ENCODE results near the gene FBXL13.
A peak's percentile ranks its signal among the peaks of the same experiment; 100 is the strongest.
"Not testable (repeated sequence)": the region's sequence is repeated elsewhere in the genome, so short reads cannot be mapped to it uniquely, and the experiment has no call there.

FBXL13 gene

GRCh38 chr7:103074519-103075336 is at the start of gene FBXL13, which contains the start of gene ARMC10:
FBXL13 (minus strand) TSS chr7:103074796.
ARMC10 (plus strand) TSS chr7:103075140; CDS start chr7:103075273, 133 bp downstream.
- peak; percentile 90 for DNase-seq

GRCh38 chr7:103123529-103123928 is 48.9 kb upstream of the FBXL13 start:
- DNase-seq: no peak

GRCh38 chr7:103121641-103122040 is 47.0 kb upstream of the FBXL13 start:
- DNase-seq: no peak

DNA sequence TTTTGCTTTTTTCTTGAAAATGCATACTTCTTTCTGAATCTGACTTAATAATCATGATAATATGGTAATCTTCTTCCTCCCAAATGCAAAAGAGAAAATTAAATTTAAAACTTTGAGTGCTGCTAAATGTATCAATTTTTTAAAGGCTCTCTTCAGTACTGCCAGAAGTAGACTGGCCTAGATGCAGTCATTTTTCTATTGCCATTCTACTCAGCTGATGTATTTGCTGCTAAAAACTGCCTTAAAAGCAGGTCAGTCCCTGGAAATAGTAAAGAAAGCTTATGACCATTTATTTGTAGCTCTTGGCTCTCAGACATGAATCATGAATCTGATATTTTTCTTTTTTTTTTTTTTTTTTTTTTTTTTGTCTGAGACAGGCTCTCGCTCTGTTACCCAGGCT is 45.8 kb upstream of the FBXL13 start:
- no peak for DNase-seq

DNA sequence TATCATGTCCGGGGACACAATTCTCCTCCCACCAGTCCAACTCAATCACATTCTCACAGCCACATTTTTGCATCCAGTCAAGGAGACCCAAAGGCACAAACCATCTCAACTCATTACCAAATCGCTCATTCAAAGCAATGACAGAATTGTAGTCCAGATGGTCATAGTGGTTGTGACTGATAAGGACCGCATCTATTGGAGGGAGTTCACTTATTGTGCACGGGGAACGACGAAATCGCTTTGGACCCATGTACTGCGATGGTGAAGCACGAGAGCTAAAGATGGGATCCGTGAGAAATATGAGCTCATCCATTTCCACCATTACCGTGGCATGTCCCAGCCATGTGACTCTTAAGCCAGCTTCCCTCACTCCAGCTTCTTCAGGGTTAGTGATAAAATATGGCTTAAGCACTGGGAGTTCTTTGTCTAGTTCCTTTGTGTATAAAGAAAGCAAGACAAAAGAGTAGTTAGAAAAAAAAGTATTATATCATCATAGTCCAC is 45.2 kb upstream of the FBXL13 start:
- no peak for DNase-seq

DNA sequence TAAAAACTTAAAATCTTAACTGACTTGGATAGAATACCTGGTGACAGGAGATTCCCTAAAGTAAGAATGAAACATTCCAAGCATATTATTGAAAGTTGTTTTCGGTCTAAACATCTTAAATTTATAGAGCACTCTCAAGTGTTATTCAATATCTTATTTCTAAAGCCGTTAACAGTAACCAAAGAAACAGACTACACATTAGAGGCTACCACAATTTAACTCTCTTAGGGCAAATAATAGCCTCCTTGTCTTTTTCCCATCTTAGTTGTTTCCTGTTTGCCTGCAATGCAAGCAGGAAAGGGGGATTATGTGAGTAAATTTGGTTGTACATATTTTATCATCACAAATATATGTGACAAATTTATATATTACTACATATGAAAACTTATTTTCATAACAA is 42.9 kb upstream of the FBXL13 start:
- DNase-seq: no peak

GRCh38 chr7:103116991-103117390 is 42.4 kb upstream of the FBXL13 start:
- DNase-seq: no peak

DNA sequence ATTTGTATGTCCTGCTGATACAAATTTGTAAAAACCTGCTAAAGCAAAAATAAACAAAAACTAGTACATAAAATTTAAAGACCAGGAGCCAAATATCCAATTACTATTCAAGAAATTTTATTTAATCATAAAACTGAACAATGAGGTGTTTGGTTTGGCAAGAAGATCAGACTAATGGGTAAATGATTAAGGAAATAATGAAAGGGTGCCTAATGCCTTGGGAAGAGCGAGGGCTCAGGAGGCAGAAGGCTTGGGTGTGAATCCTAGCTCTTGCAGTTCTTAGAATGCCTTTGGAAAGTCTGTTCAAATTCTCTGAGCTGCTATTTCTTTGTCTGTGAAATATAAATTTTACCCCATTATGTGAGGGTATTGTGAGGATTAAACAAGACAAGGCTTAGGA is 41.9 kb upstream of the FBXL13 start:
- DNase-seq: peak; percentile 48

DNA sequence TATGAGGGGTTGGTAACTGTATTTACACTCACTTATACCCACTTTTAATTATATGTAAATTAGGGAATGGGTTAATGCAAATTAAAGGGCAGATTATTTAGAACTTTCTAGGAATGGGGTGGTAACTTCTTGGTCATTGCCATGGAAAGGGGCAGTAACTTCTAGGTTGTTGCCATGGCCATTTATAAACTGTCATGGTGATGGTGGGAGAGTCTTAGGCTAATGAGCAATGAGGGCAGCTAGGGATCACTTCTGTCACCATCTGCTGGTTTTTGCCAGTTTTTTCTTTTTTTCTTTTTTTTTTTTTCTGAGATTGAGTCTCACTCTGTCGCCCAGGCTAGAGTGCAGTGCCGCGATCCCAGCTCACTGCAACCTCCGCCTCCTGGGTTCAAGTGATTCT is 41.2 kb upstream of the FBXL13 start:
- DNase-seq: no peak

GRCh38 chr7:103114576-103115008 is 40.0 kb upstream of the FBXL13 start:
- DNase-seq: no peak

GRCh38 chr7:103113164-103113563 is 38.6 kb upstream of the FBXL13 start:
- DNase-seq: peak; percentile 85

DNA sequence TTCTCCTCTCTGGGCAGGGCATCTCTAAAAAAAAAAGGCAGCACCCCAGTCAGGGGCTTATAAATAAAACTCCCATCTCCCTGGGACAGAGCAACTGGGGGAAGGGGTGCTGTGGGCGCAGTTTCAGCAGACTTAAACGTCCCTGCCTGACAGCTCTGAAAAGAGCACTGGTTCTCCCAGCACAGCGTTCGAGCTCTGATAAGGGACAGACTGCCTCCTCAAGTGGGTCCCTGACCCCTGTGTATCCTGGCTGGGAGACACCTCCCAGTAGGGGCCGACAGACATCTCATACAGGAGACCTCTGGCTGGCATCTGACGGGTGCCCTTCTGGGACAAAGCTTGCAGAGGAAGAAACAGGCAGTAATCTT is 32.1 kb upstream of the FBXL13 start:
- not testable (repeated sequence) for DNase-seq

- no peak for DNase-seq
These were observed 31.6 kb upstream of the FBXL13 start for GRCh38 chr7:103106005-103106702.

DNA sequence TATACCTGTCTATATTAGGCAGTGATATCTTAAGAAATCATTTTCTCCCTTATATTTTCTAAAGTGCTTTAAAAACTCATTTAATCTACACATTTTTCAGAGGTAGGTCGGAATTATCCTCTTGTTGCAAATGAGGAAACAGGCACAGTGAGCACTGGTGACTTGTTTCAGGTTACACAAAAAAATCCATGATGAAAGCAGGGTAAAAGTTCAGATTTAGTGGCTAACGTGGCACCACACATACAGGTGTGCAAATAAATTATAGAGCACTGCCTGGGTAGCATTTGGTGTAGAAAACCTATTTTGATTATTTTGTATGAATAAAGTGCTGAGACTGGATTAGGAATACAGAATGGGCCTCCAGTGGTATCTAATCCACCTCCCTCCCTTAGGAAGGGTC is 26.9 kb upstream of the FBXL13 start:
- no peak for DNase-seq

DNA sequence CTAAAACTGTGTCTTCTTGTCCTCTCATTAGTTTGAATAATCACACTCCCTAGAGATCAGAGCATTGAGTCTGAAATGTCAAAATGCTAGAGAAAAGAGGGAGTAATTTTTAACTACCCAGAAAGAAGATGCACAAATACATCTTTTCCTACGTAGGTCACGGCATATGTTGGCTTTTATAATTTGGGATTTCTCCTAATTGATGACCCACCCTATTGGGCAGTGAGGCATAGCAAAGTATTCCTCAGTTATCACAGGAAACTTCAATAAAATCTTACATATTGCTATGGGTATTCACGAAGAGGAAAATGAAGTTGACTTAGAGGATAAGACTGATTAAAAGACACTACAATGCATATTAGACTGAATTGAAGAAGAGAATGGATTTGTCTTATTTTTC is 25.8 kb upstream of the FBXL13 start:
- DNase-seq: no peak

GRCh38 chr7:103097041-103097440 is 22.4 kb upstream of the FBXL13 start:
- no peak for DNase-seq

DNA sequence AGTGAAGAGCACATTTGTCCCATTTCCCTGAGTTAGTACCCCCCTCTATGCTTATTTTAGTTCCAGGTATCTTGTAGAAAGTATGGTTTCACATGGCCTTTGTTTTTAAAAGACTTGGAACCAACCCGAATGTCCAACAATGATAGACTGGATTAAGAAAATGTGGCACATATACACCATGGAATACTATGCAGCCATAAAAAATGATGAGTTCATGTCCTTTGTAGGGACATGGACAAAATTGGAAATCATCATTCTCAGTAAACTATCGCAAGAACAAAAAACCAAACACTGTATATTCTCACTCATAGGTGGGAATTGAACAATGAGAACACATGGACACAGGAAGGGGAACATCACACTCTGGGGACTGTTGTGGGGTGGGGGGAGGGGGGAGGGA is 21.0 kb upstream of the FBXL13 start:
- DNase-seq: not testable (repeated sequence)

GRCh38 chr7:103094102-103094501 is 19.5 kb upstream of the FBXL13 start:
- DNase-seq: no peak

DNA sequence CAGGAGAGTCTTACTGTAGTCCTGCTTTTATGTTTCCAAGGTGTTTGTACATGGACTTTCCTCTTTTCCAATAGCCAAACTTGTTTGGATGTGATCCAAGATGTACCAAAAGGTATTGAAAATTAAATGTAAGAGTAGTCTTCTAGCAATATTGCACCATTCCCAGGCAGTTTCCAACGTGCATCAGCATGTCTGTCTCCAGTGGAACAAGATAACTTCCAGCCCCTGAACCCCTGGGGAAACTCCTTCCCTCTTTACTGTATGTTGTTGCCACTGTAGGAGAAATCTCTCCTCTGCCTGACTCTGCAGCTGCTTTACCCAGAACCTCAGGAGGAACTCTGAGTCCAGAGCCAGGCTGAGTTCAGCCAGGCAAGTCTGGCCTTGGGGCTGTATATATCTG is 18.8 kb upstream of the FBXL13 start:
- no peak for DNase-seq

GRCh38 chr7:103092321-103092720 is 17.7 kb upstream of the FBXL13 start:
- not testable (repeated sequence) for DNase-seq

DNA sequence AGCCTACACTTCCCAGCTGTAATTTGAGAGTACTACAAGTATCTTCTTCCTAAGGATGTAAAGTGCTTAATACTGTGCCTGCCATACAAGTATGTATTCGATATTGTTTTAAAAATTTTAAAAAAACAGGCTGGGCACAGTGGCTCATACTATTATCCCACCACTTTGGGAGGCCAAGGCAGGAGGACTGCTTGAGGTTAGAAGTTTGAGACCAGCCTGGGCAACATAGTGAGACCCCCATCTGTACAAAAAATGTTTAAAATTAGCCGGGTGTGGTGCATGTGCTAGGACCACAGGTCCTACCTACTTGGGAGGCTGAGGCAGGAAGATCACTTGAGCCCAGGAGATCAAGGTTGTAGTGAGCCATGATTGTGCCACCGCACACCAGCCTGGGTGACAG is 8.6 kb upstream of the FBXL13 start:
- DNase-seq: no peak

DNA sequence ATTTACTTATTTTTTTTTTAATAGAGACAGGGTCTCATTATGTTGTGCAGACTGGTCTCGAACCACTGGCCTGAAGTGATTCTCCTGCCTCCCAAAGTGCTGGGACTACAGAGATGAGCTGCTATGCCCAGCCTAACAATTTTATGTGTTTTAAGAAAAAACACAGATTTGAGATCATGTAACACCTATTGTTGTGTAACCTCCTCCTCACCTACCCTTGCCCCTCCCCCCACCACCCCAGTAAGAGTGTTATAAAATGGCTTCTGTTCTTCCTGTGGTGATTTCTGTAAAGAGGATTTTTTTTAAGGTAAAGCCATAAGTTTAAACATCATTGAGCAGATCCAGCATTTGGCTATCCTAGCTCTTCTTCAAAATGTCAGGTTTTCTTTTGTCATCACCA is 7.9 kb upstream of the FBXL13 start:
- DNase-seq: no peak

- DNase-seq: no peak
These were observed 6.3 kb upstream of the FBXL13 start for GRCh38 chr7:103080923-103081322.

DNA sequence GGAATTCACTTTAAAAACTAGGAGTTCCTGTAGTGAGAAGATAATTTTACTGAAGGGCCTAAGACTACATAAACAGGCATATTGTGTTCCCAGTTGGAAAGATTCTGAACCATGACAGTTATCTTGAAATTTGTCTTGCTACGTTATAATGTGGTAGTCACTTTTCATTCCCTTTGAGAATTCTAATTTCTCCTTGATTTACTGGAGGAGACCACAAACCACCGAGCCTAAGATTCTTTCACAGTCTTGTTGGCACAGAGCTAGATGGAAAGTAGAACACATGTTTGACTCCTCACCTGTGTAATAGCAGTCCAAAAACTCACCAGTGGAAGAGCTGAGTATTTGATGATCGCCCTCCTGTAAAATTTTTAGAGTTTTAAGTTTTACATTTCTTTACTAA is 5.2 kb upstream of the FBXL13 start:
- DNase-seq: no peak
